HG03469 (cell line): Measurements from ENCODE around the gene RAB1A.
"Not testable (repeated sequence)": the region's sequence is repeated elsewhere in the genome, so short reads cannot be mapped to it uniquely, and the experiment has no call there.

ENCODE experiments used
- ATAC-seq: cut with Tn5 transposase; IDR thresholded peaks from one replicate; pipeline ENCODE4 v1.9.1; 2021; ENCODE audit warnings: mild to moderate bottlenecking, moderate library complexity, moderate number of reproducible peaks; ENCODE audit not compliant: unreplicated experiment

The RAB1A gene

DNA sequence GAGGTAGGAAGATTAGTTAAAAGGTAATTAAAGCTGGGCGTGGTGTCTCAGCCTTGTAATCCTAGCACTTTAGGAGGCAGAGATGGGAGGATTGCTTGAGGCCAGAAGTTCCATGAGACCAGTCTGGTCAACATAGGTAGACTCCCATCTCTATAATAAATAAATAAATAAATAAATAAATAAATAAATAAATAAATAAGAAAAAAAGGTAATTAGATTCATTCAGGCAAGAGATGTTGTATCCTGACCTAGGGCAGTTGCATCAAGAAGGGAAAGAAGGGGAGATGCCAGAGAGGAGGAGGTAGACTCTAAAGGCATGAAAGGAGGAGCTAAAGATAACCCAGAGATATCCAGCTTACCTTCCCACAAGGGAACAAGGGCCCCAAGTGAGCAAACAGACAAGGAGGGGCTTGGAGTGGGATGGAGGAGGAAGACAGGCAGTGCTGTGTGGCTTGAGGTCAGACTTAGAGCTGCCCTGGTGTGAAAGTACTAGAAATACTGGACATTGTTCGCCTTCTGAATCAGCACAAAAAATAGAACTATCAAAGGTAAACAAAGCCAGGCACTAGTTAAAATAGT is 7.4 kb upstream of the RAB1A start:
- ATAC-seq = no peak

DNA sequence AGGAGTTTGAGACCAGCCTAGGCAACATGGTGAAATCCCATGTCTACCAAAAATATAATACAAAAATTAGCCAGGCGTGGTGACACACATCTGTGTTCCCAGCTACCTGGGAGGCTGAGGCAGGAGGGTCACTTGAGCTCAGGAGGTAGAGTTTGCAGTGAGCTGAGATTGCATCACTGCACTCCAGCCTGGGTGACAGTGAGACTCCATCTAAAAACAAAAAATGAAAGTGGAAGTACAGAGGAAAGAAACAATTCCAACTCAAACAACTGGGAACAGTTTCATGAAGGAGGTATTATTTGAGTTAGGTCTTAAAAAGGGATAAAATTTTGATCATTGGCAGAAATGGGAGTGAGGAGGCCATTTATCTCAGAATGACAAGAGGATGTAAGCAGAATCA is 6.3 kb upstream of the RAB1A start:
- ATAC-seq = no peak

DNA sequence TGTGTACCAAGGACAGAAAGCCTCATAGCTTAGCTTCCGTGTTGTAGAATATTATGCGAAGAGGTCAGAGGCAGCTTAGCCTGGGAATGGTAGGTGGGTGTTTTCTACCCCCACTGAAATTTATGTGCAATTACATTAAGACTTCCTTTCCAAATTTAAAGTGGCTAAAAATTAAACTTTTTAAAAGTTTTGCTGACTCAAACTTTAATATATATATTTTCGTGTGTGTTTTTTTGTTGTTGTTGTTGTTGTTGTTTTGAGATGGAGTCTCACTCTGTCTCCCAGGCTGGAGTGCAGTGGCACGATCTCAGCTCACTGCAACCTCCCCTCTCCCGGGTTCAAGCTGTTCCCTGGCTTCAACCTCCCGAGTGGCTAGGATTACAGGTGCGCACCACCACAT is 4.3 kb upstream of the RAB1A start:
- ATAC-seq = no peak

DNA sequence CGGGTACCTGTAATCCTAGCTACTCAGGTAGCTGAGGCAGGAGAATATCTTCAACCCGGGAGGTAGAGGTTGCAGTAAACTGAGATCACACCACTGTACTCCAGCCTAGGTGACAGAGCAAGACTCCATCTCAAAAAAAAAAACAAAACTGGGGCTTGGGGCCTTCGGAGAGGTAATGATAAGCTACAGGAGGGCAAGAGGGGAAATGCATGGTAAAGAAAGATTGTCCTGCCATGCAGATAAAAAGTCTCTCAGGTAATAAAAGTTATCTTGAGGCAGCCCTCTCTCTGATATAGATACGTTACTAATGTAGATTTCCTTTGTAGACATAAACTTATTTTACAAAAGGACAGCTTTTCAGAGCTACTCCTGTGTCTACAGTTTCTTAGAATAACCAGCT is 3.7 kb upstream of the RAB1A start:
- ATAC-seq = no peak

DNA sequence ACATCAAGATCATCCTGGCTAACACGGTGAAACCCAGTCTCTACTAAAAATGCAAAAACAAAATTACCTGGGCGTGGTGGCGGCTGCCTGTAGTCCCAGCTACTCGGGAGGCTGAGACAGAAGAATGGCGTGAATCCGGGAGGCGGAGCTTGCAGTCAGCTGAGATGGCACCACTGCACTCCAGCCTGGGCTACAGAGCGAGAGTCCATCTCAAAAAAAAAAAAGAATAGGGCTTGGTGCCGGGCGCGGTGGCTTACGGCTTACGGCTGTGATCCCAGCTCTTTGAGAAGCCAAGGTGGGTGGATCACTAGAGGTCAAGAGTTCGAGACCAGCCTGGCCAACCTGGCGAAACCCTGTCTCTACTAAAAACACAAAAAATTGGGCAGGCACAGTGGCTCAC is 3.0 kb upstream of the RAB1A start:
- not testable (repeated sequence) for ATAC-seq

DNA sequence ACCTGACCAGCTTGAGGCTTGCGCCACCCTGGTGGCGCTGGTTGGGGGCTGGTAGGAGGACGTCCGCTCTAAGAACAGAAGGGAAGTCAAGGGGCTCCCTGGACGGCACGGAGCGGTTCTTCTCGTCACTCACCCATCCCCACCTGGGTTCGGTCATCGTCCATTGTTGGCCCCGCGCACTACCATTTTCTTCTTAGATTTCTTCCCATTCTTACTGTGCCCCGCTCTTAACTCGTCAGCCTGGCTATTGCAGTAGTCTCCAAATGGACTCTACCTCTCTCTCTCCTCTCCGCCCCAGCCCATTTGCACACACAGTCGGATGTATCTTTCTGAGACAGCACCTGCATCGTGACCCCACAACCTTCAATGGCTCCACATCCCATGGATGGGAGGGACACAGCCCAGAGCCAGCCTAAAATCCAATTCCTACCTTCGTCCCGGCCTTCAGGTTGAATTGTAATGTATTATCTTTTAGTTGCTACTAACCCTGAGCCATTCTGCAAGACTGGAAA is 814 bp upstream of the RAB1A start:
- ATAC-seq = peak; percentile 4

DNA sequence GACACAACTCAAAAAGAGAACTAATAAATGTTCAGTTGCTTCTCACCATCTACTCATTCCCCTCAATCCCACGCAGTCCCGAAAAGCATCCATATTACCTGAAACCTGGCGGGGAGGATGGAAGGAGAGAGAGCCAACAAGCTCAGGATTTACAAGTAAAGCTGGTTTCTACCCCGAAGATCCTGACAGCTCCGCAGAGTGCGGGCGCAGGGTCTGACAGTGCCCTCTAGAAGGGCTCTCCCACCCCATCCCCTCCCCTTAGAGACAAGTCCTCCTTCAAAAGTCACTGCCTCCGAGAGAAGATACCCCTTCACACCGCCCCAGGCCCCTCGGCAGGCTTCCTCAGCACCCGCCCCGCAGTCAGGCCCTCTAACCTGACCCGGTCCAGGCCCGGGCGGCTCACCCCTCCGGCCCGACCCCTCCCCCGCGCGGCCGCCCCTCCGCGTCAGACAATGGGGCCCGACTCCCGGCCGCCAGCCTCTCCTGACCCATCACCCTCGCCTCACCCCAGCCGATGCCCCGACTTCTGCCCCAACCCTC is 550 bp downstream of the RAB1A start:
- ATAC-seq = no peak

DNA sequence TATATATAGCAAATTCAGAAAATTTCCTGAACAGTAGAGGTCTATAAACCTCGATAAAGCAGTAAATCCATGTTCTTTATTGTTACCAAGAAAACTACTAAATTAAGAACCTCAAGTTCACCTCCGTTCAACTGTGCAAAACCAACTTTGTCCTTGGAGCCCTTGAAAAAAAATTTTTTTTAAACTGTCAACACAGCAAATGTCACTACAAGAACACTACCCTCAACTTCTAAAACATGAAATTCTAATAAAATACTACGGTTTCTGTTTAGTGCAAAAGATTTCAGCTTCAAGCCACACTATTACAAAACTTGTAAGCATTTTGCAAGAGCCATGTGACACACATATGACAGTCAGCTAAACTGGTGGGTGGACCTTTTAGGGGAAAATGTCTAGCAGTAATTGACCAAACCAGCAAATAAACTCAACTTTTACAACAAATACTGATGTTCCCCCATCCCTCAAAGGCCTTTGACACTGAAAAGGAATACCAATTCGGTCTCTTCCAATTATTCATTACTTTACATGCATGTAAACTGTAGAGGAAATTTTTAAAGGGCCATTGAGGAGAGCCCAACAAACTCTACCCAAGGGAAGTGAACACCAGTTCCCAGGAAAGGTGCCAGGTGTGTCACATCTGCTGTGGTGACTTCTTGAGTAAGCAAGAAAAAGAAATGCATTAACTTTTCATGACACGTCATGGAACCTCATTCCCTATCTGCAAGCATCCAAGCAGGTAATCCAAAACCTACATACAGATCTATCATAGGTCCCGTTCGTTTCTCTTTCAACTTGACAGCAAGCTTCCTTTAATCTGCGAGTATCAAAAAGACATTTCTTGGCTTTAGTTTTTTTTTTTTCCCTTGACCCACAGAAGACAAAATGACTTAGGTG is 1.4 kb downstream of the RAB1A start:
- ATAC-seq = no peak

DNA sequence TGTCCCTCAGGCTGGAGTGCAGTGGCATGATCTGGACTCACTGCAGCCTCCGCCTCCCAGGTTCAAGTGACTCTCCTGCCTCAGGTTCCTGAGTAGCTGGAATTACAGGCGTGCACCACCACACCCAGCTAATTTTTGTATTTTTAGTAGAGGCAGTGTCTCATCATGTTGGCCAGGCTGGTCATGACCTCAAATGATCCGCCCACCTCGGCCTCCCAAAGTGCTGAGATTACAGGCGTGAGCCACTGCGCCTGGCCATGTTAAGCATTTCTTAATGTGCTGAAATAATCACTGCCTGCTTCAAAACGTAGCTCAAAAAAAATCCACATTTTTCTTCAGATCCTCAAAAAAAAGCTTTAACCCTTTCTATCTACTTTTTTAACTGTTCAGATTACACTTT is 4.4 kb downstream of the RAB1A start:
- ATAC-seq = not testable (repeated sequence)

DNA sequence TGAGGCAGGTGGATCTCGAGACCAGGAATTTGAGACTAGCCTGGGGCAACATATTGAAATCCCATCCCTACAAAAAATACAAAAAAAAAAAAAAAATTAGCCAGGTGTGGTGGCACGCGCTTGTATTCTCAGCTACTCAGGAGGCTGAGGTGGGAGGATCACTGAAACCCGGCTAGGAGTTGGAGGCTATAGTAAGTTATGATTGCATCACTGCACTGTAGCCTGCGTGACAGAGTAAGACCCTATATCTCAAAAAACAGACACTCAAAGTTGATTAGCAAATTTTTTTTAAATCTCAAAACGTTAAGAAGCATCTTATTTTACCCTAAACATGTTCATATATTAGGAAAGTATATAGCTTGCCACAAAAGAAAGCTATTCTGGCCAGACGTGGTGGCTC is 7.6 kb downstream of the RAB1A start:
- ATAC-seq = no peak

DNA sequence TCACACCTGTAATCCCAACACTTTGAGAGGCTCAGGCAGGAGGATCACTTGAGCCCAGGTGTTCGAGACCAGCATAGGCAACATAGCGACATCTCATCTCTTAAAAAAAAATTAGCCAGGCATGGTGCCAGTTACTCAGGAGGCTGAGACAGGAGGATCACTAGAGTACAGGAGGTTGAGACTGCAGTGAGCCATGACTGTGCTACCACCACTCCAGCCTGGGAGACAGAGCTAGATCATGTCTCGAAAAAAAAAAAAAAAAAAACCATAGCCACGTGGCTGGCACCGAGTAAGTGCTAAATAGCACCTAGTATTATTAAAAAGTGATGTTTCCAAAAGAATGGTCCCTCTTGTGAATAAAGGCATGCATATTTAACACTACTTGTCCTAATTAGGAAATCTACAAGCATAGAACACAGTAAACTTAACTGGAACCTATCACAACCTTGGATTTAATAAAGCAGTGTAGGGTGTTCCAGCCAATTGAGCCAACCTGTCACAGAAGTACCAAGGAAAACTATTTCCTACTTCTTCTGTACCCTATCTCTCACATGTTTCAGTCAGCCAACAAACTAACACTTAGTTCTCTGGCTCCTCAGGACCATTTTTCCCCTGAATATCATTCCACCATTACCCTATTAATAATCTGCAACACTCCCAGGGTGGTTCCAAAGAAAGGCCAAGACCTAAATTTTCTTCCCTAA is 8.8 kb downstream of the RAB1A start:
- ATAC-seq = no peak

DNA sequence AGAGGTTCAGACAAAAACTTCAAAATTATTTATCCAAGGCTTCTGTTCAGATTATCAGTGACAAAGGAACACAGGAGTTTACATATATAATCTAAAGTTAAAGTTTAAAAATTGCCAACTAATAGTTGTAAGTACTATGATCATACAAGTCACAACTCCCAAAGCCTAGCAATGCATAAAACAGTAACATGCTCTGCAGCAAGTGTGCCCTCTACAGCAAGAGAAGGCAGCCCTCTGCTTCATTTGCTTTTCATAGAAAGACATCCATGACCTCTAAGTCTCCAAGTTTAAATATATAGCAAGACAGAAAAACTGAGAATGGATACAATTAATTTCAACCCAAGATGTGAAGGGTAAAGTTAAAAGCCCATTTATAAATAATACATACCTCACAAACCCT is 13.3 kb downstream of the RAB1A start:
- no peak for ATAC-seq

DNA sequence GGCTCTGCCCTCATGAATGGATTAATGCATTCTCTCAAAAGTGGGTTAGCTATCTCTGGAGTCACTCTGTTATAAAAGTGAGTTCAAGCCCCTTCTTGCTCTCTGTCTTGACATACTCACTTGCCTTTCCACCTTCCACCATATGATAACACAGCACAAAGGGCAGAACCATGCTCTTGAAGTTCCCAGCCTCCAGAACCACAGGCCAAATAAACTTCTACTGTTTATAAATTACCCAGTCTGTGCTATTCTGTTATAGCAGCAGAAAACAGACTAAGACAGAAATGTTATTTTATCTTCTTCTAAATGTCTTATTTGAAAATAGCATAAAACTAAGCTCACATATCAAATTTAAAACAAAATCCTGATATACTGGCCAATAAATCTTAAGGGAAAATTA is 15.0 kb downstream of the RAB1A start:
- ATAC-seq = no peak

DNA sequence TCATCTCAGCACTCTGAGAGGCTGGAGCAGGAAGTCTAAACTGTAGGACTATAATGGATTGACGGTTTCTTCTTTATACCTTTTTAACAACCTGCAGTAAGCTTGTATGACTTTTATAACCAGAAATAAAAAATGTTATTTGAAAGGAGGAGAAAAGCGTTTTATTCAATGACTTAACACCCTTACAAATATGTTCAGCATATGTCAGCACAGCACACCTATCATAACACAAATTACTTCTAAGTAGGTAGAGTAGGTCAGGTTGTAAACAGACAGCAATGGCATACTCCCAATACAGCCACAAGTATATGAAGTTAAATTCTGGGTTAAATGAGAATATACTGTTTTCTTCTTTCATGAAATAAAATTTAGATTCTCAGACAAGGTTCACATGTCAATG is 16.1 kb downstream of the RAB1A start:
- no peak for ATAC-seq

DNA sequence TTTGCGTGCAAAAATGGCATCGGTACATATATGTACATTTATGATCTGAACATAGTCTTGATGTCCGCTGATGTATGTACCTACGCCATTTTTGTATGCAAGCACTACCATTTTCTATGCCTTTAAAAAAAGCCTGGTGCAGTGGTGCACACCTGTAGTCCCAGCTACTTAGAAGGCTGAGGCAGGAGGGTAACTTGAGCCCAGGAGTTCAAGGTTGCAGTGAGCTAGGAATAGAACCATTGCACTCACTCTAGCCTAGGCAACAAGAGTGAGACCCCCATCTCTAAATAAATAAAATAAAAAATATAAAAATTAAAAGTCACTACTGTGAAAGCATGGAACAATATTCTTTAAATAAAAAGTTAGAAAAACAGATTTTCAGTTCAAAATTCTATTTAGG is 16.7 kb downstream of the RAB1A start:
- ATAC-seq = no peak

DNA sequence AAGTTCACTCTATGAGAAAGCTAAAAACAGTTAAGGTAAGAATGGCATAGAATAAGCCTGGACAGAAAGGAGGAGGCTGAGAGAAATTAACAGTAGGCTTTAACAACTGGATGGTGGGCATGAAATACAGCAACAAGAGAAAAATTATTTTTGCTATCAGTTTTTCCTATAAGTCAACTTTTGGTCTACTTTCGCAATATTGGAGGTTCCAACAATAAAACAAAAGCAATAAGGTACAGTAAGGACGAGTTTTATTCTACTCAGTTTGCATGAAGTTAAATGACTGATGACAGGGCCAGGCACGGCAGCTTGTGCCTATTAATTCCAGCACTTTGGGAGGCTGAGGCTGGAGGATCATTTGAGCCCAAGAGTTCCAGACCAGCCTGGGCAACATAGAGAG is 17.3 kb downstream of the RAB1A start:
- no peak for ATAC-seq

DNA sequence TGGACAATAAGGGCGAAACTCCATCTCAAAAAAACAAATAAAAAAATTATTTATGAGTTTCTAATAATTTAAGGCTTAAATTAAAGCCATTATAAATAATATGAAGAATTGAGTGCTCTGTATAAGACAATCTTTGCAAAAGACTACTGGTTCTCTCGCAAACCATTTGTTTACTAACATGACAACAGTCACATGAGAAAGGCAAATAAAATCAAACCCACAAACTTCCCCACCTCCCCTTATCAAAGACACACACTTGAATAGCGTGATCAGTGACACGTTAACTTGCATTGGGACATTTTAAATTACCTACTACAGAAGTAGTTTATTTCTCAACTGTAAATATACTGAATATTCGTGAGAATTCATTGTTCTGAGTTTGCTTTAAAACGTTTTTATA is 21.1 kb downstream of the RAB1A start:
- no peak for ATAC-seq

DNA sequence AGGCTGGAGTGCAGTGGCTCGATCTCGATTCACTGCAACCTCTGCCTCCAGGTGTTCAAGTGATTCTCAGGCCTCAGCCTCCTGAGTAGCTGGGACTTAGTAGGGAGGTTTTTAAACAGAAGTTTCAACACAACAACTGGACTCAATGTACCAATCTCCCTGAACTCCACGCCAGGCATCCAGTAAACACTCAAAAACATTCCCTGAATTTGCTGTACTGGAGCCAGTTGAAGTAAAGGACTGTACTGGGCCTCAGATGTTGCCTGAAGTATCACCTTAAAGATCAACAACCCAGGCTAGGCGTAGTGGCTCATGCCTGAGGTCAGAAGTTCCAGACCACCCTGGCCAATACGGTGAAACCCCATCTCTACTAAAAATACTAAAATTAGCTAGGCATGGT is 22.4 kb downstream of the RAB1A start:
- no peak for ATAC-seq

DNA sequence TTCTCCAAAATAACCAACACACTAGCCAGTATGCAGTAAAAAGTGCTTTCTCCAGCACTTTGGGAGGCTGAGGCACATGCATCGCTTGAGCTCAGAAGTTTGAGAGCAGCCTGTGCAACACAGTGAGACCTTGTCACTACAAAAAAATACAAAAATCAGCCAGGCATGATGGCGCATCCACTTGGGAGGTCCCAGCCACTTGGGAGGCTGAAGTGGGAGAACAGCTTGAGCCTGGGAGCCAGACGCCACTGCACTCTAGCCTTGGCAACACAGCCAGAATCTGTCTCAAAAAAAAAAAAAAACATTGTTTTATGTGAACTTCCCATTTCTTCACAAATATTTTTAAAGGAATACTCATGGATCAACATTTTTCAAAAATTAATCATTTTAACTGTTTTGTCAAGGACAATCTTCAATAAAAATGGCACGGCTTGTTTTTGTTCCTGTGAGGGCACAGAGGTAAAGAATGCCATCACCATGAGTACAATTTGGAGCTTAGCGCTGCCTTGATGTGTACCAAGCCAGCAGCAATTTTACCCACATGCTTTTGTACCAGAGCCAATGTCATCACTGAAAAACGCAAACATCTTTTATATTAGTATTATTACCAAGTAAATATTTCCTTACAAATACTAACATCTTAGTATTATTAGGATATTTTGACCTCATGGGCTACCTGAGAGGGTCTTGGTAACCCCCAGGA is 26.7 kb downstream of the RAB1A start:
- ATAC-seq = no peak

DNA sequence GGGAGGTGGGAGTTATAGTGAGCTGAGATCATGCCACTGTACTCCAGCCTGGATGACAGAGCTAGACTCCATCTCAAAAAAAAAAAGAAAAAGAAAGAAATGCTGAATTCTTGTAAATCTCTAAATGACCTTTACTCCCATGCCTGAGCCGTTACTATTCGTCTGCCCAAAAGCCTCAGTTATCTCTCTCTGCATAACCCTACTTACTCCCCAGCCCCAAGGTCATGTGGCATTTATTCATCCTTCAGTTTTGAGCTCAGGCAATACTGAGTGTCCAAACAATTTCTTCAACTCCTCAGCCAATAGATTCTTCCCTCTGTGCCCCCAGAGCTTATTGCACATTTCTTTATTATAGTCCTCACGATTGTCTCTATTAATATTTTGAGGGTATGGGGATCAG is 28.8 kb downstream of the RAB1A start:
- no peak for ATAC-seq

DNA sequence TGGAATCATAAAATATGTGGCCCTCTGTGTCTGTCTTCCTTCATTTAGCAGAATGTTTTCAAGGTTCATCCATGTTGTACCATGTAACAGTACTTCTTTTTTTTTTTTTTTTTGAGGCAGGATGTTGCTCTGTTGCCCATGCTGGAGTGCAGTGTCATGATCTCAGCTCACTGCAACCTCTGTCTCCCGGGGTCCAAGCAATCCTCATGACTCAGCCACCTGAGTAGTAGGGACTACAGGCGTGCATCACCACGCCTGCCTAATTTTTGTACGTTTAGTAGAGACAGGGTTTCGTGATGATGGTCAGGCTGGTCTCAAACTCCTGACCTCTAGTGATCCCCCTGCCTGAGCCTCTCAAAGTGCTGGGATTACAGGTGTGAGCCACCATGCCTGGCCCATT is 31.2 kb downstream of the RAB1A start:
- ATAC-seq = no peak
